Tibial artery (tissue), 4 donors: ENCODE results near the gene PPP1R14C.

Experiments used
- DNase-seq, 2 donors: peaks; one replicate each; pipeline ENCODE4 v3.0.0-alpha.2; 2019
- H3K27ac ChIP-seq, 2 donors: fragments of 200-600 bp; sonication (generic) in 1 of 2; 1 replicate in 1 of 2; 2 replicates in 1 of 2; pipeline ENCODE4 v1.5.1; 2018 to 2019; ENCODE audit warnings: mild to moderate bottlenecking in 1 of 2
- H3K27me3 ChIP-seq, 2 donors: fragments of 200-600 bp; sonication (generic) in 1 of 2; one replicate each; pipeline versions ENCODE4 v1.5.1 to v1.6.0; 2016 to 2019
- H3K36me3 ChIP-seq, 3 donors: fragments of 200-600 bp; sonication (generic) in 2 of 3; one replicate each; pipeline ENCODE4 v1.5.1; 2016 to 2019; ENCODE audit warnings: mild to moderate bottlenecking in 2 of 3
- H3K4me1 ChIP-seq, 4 donors: fragments of 200-600 bp; sonication (generic) in 2 of 4; 1 replicate in 3 of 4; 2 replicates in 1 of 4; pipeline ENCODE4 v1.5.1; 2016 to 2019
- H3K4me3 ChIP-seq, 2 donors: fragments of 200-600 bp; sonication (generic) in 1 of 2; 1 replicate in 1 of 2; 2 replicates in 1 of 2; pipeline ENCODE4 v1.5.1; 2018 to 2019; ENCODE audit warnings: mild to moderate bottlenecking in 2 of 2
- H3K9me3 ChIP-seq, 3 donors: fragments of 200-600 bp; sonication (generic) in 1 of 3; one replicate each; pipeline ENCODE4 v1.5.1; 2016 to 2019
- intact Hi-C: fragments of 100-400 bp; cut with DNase I; formaldehyde crosslinking; loops from one replicate; pipeline ENCODE4 v1.15.0; 2023; ENCODE audit warnings: low total_unique reads
- TF ChIP-seq, protein P1 (sequence below), 2 experiments: fragments of 200-600 bp in 1 of 2; fragments of 450-650 bp in 1 of 2; IDR thresholded peaks; one replicate each; pipeline ENCODE4 v1.5.1; 2017 to 2019; ENCODE audit warnings: antibody characterized with exemption in 2 of 2, mild to moderate bottlenecking in 1 of 2, moderate library complexity in 1 of 2

Gene PPP1R14C

DNA sequence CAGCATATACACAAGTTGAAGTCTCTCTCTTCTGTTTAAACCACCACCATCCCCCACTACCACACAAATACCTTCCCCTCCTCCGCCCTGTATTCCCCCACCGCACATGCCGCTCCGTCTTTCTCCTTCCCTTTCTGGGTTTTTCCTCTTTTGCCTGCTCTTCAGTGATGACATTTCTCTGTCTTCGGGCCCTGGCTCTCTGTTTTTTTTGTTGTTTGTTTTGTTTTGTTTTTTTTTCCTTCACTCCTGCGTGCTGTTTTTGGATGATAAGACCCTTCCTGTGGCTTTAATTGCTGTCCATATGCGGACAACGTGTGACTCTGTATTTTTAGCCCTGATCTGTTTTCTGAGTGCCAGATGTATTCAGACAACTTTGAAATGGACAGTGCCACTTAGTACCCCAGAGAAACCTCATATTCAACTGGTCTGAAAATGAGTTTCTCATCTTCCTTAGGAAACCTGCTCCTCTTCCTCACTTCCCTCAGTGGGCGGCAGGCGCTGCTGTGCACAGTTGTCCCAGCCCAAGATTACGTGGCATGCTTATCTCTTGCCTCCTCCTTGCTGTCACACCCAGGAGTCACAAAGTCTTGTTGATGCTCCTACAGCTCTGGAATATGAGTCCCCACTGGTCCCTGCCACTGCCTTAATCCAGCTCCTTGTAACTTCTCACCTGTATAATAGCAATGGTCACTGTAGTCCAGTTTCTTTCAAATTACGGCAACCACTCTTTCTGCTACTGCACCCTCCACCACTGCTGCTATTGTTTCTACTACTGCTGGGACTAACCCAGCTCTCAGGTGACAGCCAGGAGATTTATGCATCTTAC lies 8.2 kb downstream of the PPP1R14C start:
- no peak overlapping the region for H3K4me3 ChIP-seq
- TF ChIP-seq, protein P1, sequence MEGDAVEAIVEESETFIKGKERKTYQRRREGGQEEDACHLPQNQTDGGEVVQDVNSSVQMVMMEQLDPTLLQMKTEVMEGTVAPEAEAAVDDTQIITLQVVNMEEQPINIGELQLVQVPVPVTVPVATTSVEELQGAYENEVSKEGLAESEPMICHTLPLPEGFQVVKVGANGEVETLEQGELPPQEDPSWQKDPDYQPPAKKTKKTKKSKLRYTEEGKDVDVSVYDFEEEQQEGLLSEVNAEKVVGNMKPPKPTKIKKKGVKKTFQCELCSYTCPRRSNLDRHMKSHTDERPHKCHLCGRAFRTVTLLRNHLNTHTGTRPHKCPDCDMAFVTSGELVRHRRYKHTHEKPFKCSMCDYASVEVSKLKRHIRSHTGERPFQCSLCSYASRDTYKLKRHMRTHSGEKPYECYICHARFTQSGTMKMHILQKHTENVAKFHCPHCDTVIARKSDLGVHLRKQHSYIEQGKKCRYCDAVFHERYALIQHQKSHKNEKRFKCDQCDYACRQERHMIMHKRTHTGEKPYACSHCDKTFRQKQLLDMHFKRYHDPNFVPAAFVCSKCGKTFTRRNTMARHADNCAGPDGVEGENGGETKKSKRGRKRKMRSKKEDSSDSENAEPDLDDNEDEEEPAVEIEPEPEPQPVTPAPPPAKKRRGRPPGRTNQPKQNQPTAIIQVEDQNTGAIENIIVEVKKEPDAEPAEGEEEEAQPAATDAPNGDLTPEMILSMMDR (IDR thresholded peaks at IDR 0.05), result no peak
- intact Hi-C loops, result no loop called here
- no peak overlapping the region for H3K27ac ChIP-seq
- no peaks in the 10 kb centered on the region for H3K9me3 ChIP-seq
- no peaks in the 10 kb centered on the region for H3K36me3 ChIP-seq
- no peak for DNase-seq
- H3K27me3 ChIP-seq, result peaks cover 0 to 21% of the 10 kb centered on the region in 2 donors
- no peaks in the 10 kb centered on the region for H3K4me1 ChIP-seq

DNA sequence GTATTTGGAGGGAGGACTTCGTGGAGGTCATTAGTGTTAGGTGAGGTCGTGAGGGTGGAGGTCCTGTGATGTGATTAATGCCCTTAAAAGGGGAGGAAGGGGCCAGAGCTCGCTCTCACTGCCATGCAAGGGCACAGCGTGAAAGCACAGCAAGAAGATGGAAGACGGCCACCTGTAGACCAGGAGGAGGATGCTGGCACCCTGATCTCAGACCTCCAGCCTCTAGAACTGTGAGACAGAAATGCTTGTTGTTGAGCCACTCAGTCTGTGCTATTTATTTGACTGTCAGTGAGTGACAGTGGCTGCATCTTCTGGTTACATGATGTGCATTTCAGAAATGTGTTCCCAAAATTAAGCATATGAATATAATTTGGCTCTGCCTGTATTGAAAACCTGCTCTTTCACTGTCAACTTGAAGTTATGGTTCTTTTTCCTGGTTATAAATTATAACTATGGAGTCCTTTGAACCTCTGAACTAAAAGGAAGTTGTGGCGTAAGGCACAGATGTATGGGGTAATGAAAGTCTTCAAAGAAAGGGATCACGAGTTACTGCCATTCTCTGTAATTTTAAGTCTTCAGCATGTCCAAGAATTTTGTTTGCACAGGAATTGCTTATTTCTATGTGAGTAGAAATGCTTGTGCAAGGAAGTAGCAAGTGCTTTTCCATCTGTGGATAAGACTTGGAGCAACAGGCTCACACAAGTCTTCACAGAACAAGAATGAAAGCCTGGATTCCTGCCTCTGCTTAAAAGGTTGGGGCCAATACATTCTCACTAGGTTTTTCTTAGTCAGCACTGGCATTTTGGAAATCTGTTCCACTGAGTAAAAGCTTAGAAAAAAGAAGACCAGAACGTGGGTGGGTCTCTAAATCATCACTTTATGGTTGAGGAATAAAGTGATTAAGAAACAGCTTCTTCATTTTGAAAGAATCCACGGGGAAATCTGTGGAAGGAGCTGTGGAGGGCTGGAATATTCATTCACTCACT lies 10.3 kb downstream of the PPP1R14C start:
- TF ChIP-seq, protein P1 (IDR thresholded peaks at IDR 0.05), result no peak
- DNase-seq, result no peak
- Histone ChIP-seq H3K4me3 (no peak overlapping the region), H3K27me3 (peaks cover 0 to 10% of the 10 kb centered on the region in 2 donors), H3K4me1 (no peaks in the 10 kb centered on the region), H3K36me3 (no peaks in the 10 kb centered on the region), H3K9me3 (no peaks in the 10 kb centered on the region), H3K27ac (no peak overlapping the region)
- intact Hi-C loops, result no loop called here

DNA sequence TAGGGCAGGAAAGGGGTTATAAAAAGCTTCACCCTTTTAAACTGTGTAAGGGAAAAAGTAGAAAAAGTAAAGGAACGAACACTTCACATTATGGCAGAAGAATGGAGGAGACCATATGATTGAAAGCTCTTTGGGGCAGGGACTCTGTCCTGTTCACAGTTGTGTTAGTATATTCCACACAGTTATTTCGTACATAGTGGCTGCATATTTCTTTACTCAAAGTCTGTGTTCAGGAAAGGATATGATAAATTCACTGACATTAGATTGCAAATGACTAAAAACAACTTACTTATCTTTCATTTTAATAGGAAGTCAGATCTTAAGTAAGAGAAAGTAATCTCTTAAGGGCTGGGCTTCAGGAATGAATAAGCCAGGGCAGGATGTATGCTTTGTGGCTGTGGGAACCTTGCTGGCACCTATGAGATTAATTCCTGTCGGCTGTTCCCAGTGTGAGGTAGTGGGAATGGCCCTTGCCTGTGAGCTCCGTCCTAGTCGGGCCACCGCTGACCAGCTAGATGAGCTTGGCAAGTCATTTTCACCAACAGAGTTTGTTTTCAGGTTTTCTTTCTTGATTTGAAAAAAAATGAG lies 11.2 kb downstream of the PPP1R14C start:
- H3K9me3 ChIP-seq, result no peaks in the 10 kb centered on the region
- peaks cover 0 to 10% of the 10 kb centered on the region in 2 donors for H3K27me3 ChIP-seq
- H3K4me3 ChIP-seq, result no peak overlapping the region
- DNase-seq, result no peak
- TF ChIP-seq, protein P1 (IDR thresholded peaks at IDR 0.05), result no peak
- no peaks in the 10 kb centered on the region for H3K4me1 ChIP-seq
- intact Hi-C loops, result no loop called here
- no peak overlapping the region for H3K27ac ChIP-seq
- H3K36me3 ChIP-seq, result no peaks in the 10 kb centered on the region

DNA sequence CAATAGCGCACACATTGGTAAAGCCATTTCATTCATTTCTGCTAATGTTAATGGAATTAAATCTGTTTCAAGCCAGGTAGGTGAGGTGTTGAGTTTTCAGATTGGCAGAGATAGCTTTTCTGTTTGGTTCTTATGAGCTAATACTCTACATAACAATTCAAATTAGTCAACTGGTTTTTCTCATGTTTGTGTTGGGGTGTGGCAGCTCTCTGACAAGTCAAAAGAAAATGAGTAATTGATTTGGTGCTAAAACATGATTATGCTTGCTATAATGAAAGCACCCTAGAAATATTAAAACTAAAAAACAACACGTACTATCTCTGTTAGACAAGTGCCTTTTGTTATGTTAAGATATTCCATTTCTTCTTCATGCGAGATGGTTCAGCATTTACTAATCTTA lies 13.6 kb downstream of the PPP1R14C start:
- Histone ChIP-seq H3K9me3 (no peaks in the 10 kb centered on the region), H3K4me1 (no peaks in the 10 kb centered on the region), H3K4me3 (no peak overlapping the region), H3K27ac (no peak overlapping the region), H3K36me3 (no peaks in the 10 kb centered on the region), H3K27me3 (peaks cover 0 to 10% of the 10 kb centered on the region in 2 donors)
- no peak for DNase-seq
- TF ChIP-seq, protein P1 (IDR thresholded peaks at IDR 0.05), result no peak
- intact Hi-C loops, result no loop called here

DNA sequence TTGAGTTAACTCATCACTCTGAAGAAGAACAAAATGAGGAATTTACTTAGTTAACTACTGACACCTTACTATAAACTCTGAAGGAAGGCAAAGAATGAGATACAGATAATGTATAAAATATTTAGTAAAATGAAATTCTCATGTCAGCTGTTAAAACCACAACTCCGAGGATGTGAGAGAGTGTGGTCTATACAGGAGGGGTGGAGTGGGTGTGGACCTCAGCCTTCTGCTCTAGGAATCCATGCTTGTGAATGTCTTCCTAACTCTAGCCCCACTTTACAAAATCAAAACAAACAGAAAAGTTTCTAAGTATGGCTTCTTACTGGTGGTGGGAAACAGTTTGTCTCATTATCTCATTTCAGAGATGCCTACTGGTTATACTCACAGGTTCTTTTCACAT lies 14.2 kb downstream of the PPP1R14C start:
- peaks cover 0 to 9% of the 10 kb centered on the region in 2 donors for H3K27me3 ChIP-seq
- H3K27ac ChIP-seq, result no peak overlapping the region
- DNase-seq, result no peak
- no peaks in the 10 kb centered on the region for H3K36me3 ChIP-seq
- H3K9me3 ChIP-seq, result no peaks in the 10 kb centered on the region
- H3K4me3 ChIP-seq, result no peak overlapping the region
- intact Hi-C loops, result no loop called here
- TF ChIP-seq, protein P1 (IDR thresholded peaks at IDR 0.05), result no peak
- H3K4me1 ChIP-seq, result no peaks in the 10 kb centered on the region
